HepG2 (cell line): ENCODE measurements around the gene YTHDF1. TPM values are rescaled to one million over a fixed set of nuclear protein-coding genes. Genes with fewer than 3 reads are reported as not detected.
A peak's percentile ranks its signal among the peaks of the same experiment; 100 is the strongest.

ENCODE experiments used
- FOXO1 ChIP-seq: sonication (generic); formaldehyde crosslinking; IDR thresholded peaks from 2 replicates; pipeline ENCODE4 v1.4.0; 2020; ENCODE audit warnings: missing genetic modification reagents
- HOMEZ ChIP-seq: IDR thresholded peaks from 2 replicates; pipeline ENCODE4 v1.6.1; 2016; ENCODE audit warnings: low read depth
- MTF1 ChIP-seq: sonication (generic); formaldehyde crosslinking; IDR thresholded peaks from 2 replicates; pipeline ENCODE4 v1.5.0; 2020; ENCODE audit warnings: missing genetic modification reagents
- NR2F6 ChIP-seq, 2 experiments: IDR thresholded peaks; 2 replicates each; pipeline ENCODE4 v1.6.1; 2016; ENCODE audit warnings: antibody characterized with exemption in 1 of 2, mild to moderate bottlenecking in 1 of 2
- SNAI1 ChIP-seq: sonication (generic); formaldehyde crosslinking; IDR thresholded peaks from 2 replicates; pipeline ENCODE4 v1.5.0; 2020; ENCODE audit warnings: mild to moderate bottlenecking, missing genetic modification reagents, borderline replicate concordance
- SRSF9 ChIP-seq: fragments of 200-400 bp; formaldehyde crosslinking; IDR thresholded peaks from 2 replicates; pipeline ENCODE4 v1.6.1; 2018; ENCODE audit warnings: borderline replicate concordance, mild to moderate bottlenecking, low read depth, low read length; ENCODE audit not compliant: insufficient read depth, poor library complexity, severe bottlenecking
- TIGD3 ChIP-seq: sonication (generic); formaldehyde crosslinking; IDR thresholded peaks from 2 replicates; pipeline ENCODE4 v1.5.1; 2020; ENCODE audit warnings: mild to moderate bottlenecking, missing genetic modification reagents, borderline replicate concordance
- ZBED4 ChIP-seq: sonication (generic); formaldehyde crosslinking; IDR thresholded peaks from 2 replicates; pipeline ENCODE4 v1.4.0; 2020; ENCODE audit warnings: missing genetic modification reagents, borderline replicate concordance
- ZBTB2 ChIP-seq: sonication (generic); formaldehyde crosslinking; IDR thresholded peaks from 2 replicates; pipeline ENCODE4 v1.8.0; 2022; ENCODE audit warnings: low read depth, missing genetic modification reagents
- ZNF180 ChIP-seq: sonication (generic); formaldehyde crosslinking; IDR thresholded peaks from 2 replicates; pipeline ENCODE4 v1.4.0; 2020; ENCODE audit warnings: low read depth, missing genetic modification reagents, borderline replicate concordance
- ZNF224 ChIP-seq: sonication (generic); formaldehyde crosslinking; IDR thresholded peaks from 2 replicates; pipeline ENCODE4 v1.5.0; 2020; ENCODE audit warnings: mild to moderate bottlenecking, missing genetic modification reagents
- ZNF589 ChIP-seq: sonication (generic); formaldehyde crosslinking; conservative IDR thresholded peaks from 2 replicates; pipeline ENCODE4 v1.8.0; 2022; ENCODE audit warnings: mild to moderate bottlenecking, moderate library complexity, missing genetic modification reagents
- ZNF646 ChIP-seq: sonication (generic); formaldehyde crosslinking; IDR thresholded peaks from 2 replicates; pipeline ENCODE4 v1.9.0; 2021; ENCODE audit warnings: mild to moderate bottlenecking, missing genetic modification reagents
- ZNF839 ChIP-seq: sonication (generic); formaldehyde crosslinking; IDR thresholded peaks from 2 replicates; pipeline ENCODE4 v1.4.0; 2020; ENCODE audit warnings: missing genetic modification reagents, mild to moderate bottlenecking, borderline replicate concordance
- polyA plus RNA-seq, 8 experiments: library from polyadenylated mRNA; depleted of rRNA in 3 of 8; stranded (reverse) in 7 of 8; unstranded in 1 of 8; fragments of >200 nt; fragmentation: Illumina TruSeq in 4 of 8; extraction: Trizol in 4 of 8; gene quantifications; 2 replicates each; pipeline versions ENCODE4 v1.2.1 to v1.2.3, GENCODE V29; 2011 to 2016; ENCODE audit warnings: low read depth in 4 of 8, missing spikeins in 1 of 8, mixed read lengths in 1 of 8; ENCODE audit not compliant: insufficient read depth in 1 of 8
- total RNA-seq, 5 experiments: library from RNA; depleted of rRNA; stranded (reverse); fragments of >200 nt; fragmentation: Illumina TruSeq; extraction: Trizol; gene quantifications; 2 replicates each; pipeline ENCODE4 v1.2.3, GENCODE V29; 2016; ENCODE audit warnings: low read depth in 1 of 5

Gene YTHDF1
- total and polyA plus RNA-seq, 2 of the 13 experiments (the other 11 are each of a cell fraction or from before 2014, with no cell fraction given), result 34.5 to 37.7 TPM

GRCh38 chr20:63241272-63241671 lies 25.3 kb upstream of the YTHDF1 start (continued):
- TF ChIP-seq ZNF646 (CRISPR knock-in tag), result no peak
- TF ChIP-seq NR2F6 (IDR thresholded peaks at IDR 0.05), result peak; percentile 62
- peak; percentile 62; the same call in 1 of the 2 replicates for TF ChIP-seq NR2F6 (CRISPR knock-in tag; IDR thresholded peaks at IDR 0.05)
- TF ChIP-seq ZNF224, result no peak
- TF ChIP-seq ZNF180 (CRISPR knock-in tag), result no peak
- no peak for TF ChIP-seq ZBED4
- no peak for TF ChIP-seq SNAI1 (CRISPR knock-in tag)
- TF ChIP-seq ZBTB2 (CRISPR knock-in tag), result no peak
- TF ChIP-seq ZNF839 (CRISPR knock-in tag), result no peak
- TF ChIP-seq ZNF589 (CRISPR knock-in tag), result no peak
- no peak for TF ChIP-seq TIGD3 (CRISPR knock-in tag)
- no peak for TF ChIP-seq SRSF9
- TF ChIP-seq MTF1 (CRISPR knock-in tag), result no peak
- peak; percentile 29; the same call in 1 of the 2 replicates for TF ChIP-seq FOXO1 (CRISPR knock-in tag)
- TF ChIP-seq HOMEZ (CRISPR knock-in tag), result no peak
